Osteoblast (primary cell): ENCODE measurements around the gene TTLL12. TPM values are rescaled to one million over a fixed set of nuclear protein-coding genes. Genes with fewer than 3 reads are reported as not detected.

Experiments used
- DNase-seq: peaks from one replicate; pipeline ENCODE4 v3.0.0; 2011; ENCODE audit warnings: low spot score, mixed read lengths; ENCODE audit not compliant: insufficient read length; ENCODE audit errors: missing footprints
- H2AFZ ChIP-seq: 2 replicates; pipeline ENCODE4 v1.6.0; 2011; ENCODE audit warnings: mild to moderate bottlenecking, low read length
- H3K27ac ChIP-seq: 2 replicates; pipeline ENCODE4 v1.5.1; 2011; ENCODE audit warnings: mild to moderate bottlenecking, low read depth, low read length, moderate library complexity
- H3K27me3 ChIP-seq: 2 replicates; pipeline ENCODE4 v1.6.0; 2012; ENCODE audit warnings: mild to moderate bottlenecking, control low read depth, inconsistent platforms, low read length, moderate library complexity; ENCODE audit not compliant: insufficient read depth
- H3K36me3 ChIP-seq: 2 replicates; pipeline ENCODE4 v1.5.1; 2011; ENCODE audit warnings: mild to moderate bottlenecking, low read length, control low read depth, moderate library complexity; ENCODE audit not compliant: insufficient read depth
- H3K4me1 ChIP-seq: 2 replicates; pipeline ENCODE4 v1.5.1; 2011; ENCODE audit warnings: mild to moderate bottlenecking, low read length, control low read depth, moderate library complexity; ENCODE audit not compliant: insufficient read depth
- H3K4me2 ChIP-seq: 2 replicates; pipeline ENCODE4 v1.6.0; 2011; ENCODE audit warnings: mild to moderate bottlenecking, low read length; ENCODE audit not compliant: insufficient read depth
- H3K4me3 ChIP-seq: fragments of 200-600 bp; sonication (generic); 3 replicates; pipeline ENCODE4 v1.5.1; 2012; ENCODE audit warnings: mild to moderate bottlenecking, low read length, inconsistent platforms; ENCODE audit not compliant: insufficient read depth
- H3K79me2 ChIP-seq: 2 replicates; pipeline ENCODE4 v1.6.0; 2012; ENCODE audit warnings: mild to moderate bottlenecking, low read length, control low read depth, inconsistent platforms; ENCODE audit not compliant: insufficient read depth
- H3K9me3 ChIP-seq: 2 replicates; pipeline ENCODE4 v1.5.1; 2011; ENCODE audit warnings: low read depth, low read length, control low read depth
- H4K20me1 ChIP-seq: 2 replicates; pipeline ENCODE4 v1.6.0; 2012; ENCODE audit warnings: mild to moderate bottlenecking, low read length, control low read depth; ENCODE audit not compliant: insufficient read depth
- total RNA-seq: library from RNA; depleted of rRNA; stranded (reverse); fragments of >200 nt; gene quantifications from 2 replicates; pipeline ENCODE4 v1.2.3, GENCODE V29; 2012
- TF ChIP-seq, protein P1 (sequence below): IDR thresholded peaks from 2 replicates; pipeline ENCODE4 v1.5.1; 2011; ENCODE audit warnings: mild to moderate bottlenecking, low read depth, low read length, moderate library complexity; ENCODE audit errors: extremely low read depth

TTLL12 gene
- total RNA-seq, 1 donor: 29.0 TPM

DNA sequence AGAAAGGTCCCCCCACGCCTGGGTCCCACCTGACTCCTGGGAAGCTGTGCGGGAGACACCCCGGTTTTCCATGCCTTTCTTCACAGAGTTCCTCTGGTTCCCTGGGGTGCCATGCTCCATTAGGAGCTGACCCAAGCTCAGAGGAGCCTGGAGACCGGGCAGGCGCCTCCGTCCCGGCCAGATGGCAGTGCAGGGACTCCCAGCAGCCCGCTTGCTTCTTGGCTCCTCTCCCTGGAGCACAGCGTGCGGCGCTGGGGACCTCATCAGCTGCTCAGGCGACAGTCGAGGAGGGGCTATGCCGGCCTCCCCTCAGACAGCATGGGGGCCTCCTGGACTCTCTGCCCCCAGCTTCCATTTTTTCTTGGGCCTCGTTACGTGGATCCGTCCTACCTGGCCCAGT, 13.1 kb upstream of the TTLL12 start:
- no peak for DNase-seq
- no peaks in the 10 kb centered on the region for H3K4me1 ChIP-seq
- H3K27ac ChIP-seq: no peak overlapping the region
- no peak overlapping the region for H2AFZ ChIP-seq
- no peaks in the 10 kb centered on the region for H4K20me1 ChIP-seq
- no peak overlapping the region for H3K4me2 ChIP-seq
- H3K79me2 ChIP-seq: no peaks in the 10 kb centered on the region
- TF ChIP-seq, protein P1, sequence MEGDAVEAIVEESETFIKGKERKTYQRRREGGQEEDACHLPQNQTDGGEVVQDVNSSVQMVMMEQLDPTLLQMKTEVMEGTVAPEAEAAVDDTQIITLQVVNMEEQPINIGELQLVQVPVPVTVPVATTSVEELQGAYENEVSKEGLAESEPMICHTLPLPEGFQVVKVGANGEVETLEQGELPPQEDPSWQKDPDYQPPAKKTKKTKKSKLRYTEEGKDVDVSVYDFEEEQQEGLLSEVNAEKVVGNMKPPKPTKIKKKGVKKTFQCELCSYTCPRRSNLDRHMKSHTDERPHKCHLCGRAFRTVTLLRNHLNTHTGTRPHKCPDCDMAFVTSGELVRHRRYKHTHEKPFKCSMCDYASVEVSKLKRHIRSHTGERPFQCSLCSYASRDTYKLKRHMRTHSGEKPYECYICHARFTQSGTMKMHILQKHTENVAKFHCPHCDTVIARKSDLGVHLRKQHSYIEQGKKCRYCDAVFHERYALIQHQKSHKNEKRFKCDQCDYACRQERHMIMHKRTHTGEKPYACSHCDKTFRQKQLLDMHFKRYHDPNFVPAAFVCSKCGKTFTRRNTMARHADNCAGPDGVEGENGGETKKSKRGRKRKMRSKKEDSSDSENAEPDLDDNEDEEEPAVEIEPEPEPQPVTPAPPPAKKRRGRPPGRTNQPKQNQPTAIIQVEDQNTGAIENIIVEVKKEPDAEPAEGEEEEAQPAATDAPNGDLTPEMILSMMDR: no peak
- no peaks in the 10 kb centered on the region for H3K9me3 ChIP-seq
- H3K27me3 ChIP-seq: peaks cover 17% of the 10 kb centered on the region
- H3K4me3 ChIP-seq: no peak overlapping the region
- H3K36me3 ChIP-seq: no peaks in the 10 kb centered on the region

DNA sequence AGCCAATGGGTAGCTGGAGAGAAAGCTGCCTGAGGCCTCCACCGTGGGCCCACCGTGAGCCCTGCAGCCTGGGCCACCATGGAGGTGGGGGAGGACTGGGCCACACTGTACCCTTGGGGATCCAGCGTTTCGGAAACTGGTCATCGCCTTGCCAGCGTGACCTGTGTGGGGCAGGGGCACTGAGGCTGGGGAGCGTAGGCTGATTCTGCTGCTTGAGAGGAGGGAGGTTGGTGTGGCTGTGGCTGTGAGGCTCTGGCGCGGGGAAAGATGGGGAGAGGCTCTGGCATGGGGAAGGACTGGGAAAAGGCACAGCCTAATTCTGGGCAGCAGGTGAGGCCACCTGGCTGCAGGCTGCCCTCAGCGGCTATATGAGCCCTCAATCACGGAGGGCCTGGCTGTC, 12.6 kb upstream of the TTLL12 start:
- Histone ChIP-seq H3K27ac (no peak overlapping the region), H3K79me2 (no peaks in the 10 kb centered on the region), H3K4me3 (no peak overlapping the region), H3K9me3 (no peaks in the 10 kb centered on the region), H2AFZ (no peak overlapping the region), H3K4me1 (no peaks in the 10 kb centered on the region), H4K20me1 (no peaks in the 10 kb centered on the region), H3K27me3 (peaks cover 19% of the 10 kb centered on the region), H3K4me2 (no peak overlapping the region), H3K36me3 (no peaks in the 10 kb centered on the region)
- DNase-seq: no peak
- TF ChIP-seq, protein P1: no peak

DNA sequence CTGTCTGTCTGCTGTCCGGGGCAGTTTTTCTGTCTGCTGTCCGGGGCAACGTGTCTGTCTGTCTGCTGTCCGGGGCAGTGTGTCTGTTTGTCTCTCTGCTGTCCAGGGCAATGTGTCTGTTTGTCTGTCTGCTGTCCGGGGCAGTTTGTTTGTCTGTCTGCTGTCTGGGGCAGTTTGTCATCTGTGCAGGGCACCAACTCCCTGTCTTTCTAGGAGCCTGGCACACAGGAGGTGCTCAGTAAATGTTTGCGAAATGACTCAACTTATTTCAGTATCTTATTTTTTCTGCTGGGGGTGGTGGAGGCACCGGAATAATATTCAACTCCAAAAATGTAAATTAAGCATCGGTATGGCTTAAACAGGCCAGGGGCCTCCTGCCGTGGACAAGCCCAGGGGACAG, 12.0 kb upstream of the TTLL12 start:
- Histone ChIP-seq H4K20me1 (no peaks in the 10 kb centered on the region), H3K27me3 (peaks cover 19% of the 10 kb centered on the region), H3K36me3 (no peaks in the 10 kb centered on the region), H3K27ac (no peak overlapping the region), H3K9me3 (no peaks in the 10 kb centered on the region), H3K79me2 (no peaks in the 10 kb centered on the region), H3K4me1 (no peaks in the 10 kb centered on the region), H3K4me2 (no peak overlapping the region), H3K4me3 (no peak overlapping the region), H2AFZ (no peak overlapping the region)
- TF ChIP-seq, protein P1: no peak
- DNase-seq: no peak

DNA sequence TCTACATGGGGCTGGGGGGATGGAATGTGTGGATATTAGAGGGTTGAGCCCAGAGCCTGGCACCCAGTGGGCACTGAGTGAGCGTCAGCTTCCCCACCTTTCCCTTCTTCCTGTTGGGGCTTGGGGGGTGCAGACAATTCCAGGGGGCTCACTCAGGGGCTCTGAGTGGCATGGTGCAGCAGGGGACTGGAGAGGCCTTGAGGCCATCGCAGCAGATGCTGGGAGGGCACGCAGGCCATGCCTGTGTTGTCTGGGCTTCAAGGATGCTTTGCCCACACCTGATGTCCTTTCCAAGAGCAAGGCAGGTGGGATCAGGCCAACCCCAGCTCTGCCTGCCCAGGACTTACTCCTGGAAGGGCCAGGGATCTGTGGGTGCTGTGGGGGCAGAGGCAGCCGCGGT, 11.2 kb upstream of the TTLL12 start:
- DNase-seq: peak; percentile 18
- Histone ChIP-seq H3K27me3 (peaks cover 19% of the 10 kb centered on the region), H3K4me2 (no peak overlapping the region), H3K4me1 (no peaks in the 10 kb centered on the region), H3K9me3 (no peaks in the 10 kb centered on the region), H3K79me2 (no peaks in the 10 kb centered on the region), H3K27ac (no peak overlapping the region), H4K20me1 (no peaks in the 10 kb centered on the region), H2AFZ (no peak overlapping the region), H3K4me3 (no peak overlapping the region), H3K36me3 (no peaks in the 10 kb centered on the region)
- TF ChIP-seq, protein P1: no peak
